DMS79 (cell line): ENCODE measurements around the gene RNASE8.

Experiments used
- DNase-seq: peaks from one replicate; lab custom pipeline; 2025; lab: John Stamatoyannopoulos, UW

The RNASE8 gene

DNA sequence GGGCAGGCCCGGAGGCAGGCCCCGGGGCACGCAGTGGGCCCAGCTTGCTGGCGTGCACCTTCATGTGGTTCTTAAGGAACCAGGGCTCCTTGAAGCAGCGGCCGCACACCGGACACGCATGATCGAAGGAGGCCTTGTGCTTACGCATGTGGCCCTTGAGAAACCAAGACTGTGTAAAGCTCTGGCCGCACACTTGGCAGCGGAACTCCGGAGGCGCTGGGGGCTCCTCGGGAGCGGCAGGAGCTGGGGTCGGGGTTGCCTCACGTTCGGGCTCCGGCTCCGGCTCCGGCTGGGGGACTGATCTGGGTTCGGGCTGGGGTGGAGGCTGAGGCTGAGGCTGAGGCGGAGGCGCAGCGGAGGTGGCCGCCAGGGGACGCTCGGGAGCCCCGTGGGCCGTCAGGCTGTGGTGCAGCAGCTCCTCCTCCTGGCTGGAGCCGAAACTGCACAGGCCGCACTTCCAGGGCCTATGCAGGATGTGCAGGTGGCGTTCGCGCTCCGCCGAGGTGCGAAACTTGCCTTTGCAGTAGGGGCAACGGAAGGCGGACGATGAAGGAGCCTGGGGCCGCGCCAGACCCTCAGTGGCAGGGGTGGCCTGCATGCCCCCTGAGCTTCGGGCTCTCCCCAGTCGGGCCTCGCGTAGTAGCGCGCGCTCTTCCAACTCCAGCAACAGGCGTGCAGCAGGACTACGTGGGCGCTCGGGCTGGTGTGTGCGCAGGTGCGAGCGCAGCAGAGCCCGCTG is 34.8 kb downstream of the RNASE8 start:
- DNase-seq, result peak; percentile 62

GRCh38 chr14:21093018-21093417 is 35.4 kb downstream of the RNASE8 start:
- no peak for DNase-seq

DNA sequence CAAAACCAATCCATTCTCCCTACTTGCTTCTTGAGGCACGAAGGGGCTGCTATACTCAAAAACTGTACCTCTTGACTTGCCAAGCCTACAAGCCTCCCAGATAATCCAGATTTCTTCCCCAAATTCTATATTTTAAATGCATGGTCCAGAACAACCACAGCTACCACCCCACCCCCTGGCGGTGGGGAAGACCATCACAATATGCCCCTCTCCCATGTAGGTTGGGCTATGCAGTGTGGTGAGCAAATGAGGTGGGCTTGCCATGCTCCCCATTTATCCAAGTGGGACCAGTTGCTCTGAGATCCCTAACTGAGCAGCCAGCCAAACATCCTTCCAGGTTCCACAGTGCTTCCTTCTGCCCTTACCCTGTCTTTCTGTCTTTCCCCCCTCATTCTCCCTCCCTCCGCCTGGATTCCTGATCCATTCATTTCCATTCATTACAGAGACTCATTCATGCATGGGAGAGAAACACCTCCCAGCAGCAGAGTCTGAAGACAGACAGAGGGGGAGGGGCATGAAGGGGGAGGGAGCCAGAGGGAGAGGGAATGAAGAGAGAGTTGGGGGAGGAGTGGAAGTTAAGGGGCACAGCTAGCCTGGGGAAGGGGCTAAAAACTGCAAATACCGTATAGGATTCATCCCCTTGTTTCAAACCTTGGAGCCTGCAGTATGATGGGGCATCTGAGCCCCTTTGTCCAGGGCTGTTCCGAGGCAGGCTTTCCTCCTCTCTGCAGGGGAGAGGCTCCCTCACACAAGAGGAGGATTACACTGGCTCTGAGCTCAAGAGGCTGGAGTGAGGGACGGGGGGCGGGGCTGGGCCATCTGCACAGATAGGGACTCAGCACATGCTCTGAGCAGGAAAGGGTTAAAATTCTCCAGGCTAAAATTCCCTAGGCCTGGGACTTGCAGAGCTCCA is 36.4 kb downstream of the RNASE8 start:
- peak; percentile 34 for DNase-seq

- no peak for DNase-seq
Observed at GRCh38 chr14:21095430-21096205, 38.0 kb downstream of the RNASE8 start.

GRCh38 chr14:21096438-21096837 is 38.8 kb downstream of the RNASE8 start:
- no peak for DNase-seq

DNA sequence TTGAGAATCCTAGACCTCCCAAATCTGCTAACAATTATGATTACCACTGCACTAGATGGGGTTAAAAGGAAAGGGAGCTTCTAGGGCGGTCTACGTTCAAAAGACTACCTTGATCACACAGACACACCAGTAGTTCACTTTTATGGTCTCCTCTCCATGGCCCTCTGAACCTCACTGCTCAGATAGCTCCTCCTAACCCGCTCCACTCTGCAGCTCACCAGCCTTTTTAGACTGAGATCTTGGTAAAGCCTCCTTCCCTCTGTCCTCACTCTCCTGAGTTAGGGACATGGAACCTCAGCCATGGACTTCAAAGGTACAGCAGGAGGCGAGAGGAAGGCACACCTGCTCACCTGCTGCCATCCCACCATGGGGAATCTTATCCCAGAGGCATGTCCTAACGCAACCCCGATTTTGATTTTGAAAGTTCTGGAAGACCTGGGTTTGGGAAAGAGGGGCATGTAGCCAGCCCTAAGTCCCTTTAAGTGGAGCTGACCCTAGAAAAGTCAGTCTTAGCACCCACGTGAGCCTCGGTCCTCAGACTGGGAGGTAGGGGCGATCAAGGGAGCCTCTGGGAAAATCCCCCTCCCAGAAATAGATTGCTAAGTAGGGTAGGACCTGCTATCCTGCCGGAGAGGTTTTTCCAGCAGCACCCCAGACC is 39.5 kb downstream of the RNASE8 start:
- no peak for DNase-seq

DNA sequence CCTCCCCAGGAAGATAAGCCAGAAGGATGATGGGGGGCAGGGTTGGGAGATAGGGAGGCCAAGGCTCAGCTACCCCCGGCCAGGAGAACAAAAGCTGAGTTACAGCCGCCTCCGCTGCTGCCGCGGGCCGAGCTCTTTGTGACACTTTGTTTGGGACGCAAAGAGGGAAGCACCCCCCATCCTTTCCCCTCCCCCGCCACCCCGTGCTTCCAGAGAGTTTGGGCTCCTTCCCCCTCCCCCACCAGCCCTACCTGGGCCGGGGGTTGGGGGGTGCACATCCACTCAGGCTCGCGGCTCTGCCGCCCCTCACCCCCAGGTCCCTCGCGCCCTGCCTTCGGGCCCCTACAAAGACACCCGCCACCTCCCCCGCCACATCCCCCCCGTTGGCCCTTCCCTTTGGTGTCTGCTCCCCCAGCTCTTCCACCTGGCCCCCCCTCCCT is 40.0 kb downstream of the RNASE8 start:
- DNase-seq, result no peak

GRCh38 chr14:21098076-21098891 is 40.7 kb downstream of the RNASE8 start, which contains the start of gene ZNF219:
ZNF219 (minus strand) TSS chr14:21098655; CDS start chr14:21093591, 5,064 bp downstream.
- DNase-seq, result no peak

DNA sequence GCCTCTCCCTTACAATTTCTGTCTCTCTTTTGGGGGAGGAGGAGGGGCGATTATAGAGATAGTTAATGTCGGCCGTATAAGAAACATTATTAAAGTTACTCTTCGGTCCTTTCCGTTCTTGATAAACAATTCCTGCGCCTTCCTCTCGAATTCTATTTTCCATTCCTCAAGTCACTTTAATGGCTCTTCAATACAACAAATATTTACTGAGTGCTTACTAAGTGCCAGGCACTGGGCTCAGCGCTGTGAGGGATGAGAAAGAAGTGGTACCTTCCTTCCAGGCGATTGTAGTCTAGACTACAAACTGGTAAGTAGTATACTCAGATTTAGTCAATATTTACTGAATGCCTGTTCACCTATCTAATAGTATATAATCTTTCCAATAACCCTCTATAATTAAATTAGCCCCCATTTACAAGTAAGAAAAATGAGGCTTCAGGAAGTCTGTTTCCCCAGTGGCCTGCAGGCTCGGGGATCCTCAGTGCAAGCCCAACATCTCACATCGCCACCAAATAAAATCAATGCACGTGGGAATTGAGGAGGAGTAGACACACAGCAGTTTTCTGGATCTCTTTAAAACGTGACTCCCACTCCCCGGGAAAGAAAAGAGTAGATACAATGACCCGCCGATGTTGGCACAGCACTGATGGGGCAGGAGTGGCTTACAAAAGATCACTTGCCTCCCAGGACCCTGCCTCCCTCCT is 41.4 kb downstream of the RNASE8 start:
- peak; percentile 46 for DNase-seq

- no peak for DNase-seq
Observed at GRCh38 chr14:21099596-21099985, 42.0 kb downstream of the RNASE8 start.

DNA sequence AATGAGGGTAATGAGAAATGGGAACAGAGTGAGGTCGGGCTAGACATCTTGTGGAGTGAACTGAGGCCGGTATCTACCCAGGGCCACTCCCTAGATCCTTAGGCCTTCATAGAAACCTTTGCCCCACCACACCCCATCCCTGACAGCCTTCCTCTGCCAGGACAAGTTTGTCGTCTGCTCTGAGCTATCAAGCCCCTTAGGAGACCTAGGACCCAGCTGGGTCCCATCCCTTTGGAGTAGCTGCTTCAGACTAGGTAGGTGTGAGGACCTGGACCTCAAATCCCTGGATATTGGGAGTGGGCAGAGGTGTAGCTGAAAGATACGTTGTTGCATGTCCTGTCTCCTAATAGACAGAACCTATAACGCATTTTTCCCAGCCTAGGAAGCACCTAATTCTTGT is 43.3 kb downstream of the RNASE8 start, which contains the start of gene TMEM253:
TMEM253 (plus strand) TSS at position 136 of the 400 bp plus-strand sequence. CDS start 278 bp downstream, outside the sequence.
- DNase-seq, result no peak

GRCh38 chr14:21101802-21102413 is 44.3 kb downstream of the RNASE8 start:
- DNase-seq, result no peak

GRCh38 chr14:21102521-21103410 is 45.1 kb downstream of the RNASE8 start:
- no peak for DNase-seq

DNA sequence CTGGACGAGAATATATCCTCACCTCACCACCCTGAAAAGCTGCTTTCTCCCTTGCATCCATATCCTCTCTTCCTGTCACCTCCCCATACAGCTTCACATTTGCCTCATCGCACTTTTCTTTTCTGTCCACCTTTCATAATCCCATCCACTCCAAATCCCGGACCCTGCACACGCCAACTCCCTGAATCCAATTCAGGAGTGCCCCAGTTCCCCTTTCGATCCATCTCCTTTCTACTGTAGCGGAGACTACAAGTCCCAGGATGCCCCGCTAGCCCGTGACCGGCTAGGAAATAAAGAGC is 45.7 kb downstream of the RNASE8 start:
- DNase-seq, result no peak

GRCh38 chr14:21103710-21104447 is 46.3 kb downstream of the RNASE8 start:
- peak; percentile 98 for DNase-seq

GRCh38 chr14:21104448-21105060 is 46.9 kb downstream of the RNASE8 start:
- DNase-seq, result peak; percentile 83

- DNase-seq, result no peak
Observed at GRCh38 chr14:21105095-21105494, 47.5 kb downstream of the RNASE8 start.

DNA sequence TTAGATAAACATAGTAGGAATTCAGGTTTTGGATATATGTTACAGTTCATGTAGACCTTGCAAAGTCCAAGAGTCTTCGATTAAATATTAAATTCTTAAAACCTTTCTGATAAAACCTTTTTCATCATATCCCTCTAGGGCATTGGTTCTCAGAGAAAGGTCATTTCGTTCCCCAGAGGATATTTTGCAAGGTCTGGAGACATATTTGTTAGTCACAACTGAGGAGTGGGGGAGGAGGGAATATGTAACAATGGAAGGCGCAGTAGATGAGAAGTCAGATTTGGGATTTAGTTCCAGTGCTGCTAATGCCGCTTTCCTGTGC is 48.5 kb downstream of the RNASE8 start:
- DNase-seq, result no peak
